OCI-LY1 (cell line): ENCODE results near the gene PYURF.

Experiments
- H2AFZ ChIP-seq: fragments of 200-600 bp; sonication (generic), shearing (Covaris generic); 2 replicates; pipeline ENCODE4 v1.6.0; 2014; ENCODE audit warnings: antibody characterized with exemption, mild to moderate bottlenecking, low read length
- H3F3A ChIP-seq: fragments of 200-600 bp; sonication (generic), shearing (Covaris generic); 2 replicates; pipeline ENCODE4 v1.6.0; 2014; ENCODE audit warnings: mild to moderate bottlenecking, antibody characterized with exemption, low read length, moderate library complexity; ENCODE audit not compliant: insufficient read depth
- H3K27ac ChIP-seq: fragments of 200-600 bp; sonication (generic); 2 replicates; pipeline ENCODE4 v1.5.1; 2014; ENCODE audit warnings: low read length, mixed run types, mild to moderate bottlenecking, low read depth; ENCODE audit not compliant: poor library complexity, severe bottlenecking
- H3K27me3 ChIP-seq: fragments of 200-600 bp; sonication (generic); 2 replicates; pipeline ENCODE4 v1.6.0; 2014; ENCODE audit warnings: antibody characterized with exemption, mild to moderate bottlenecking, low read length, moderate library complexity; ENCODE audit not compliant: insufficient read depth
- H3K36me3 ChIP-seq: fragments of 200-600 bp; sonication (generic); 2 replicates; pipeline ENCODE4 v1.6.1; 2014; ENCODE audit warnings: mild to moderate bottlenecking, antibody characterized with exemption, low read length, moderate library complexity, mixed read lengths; ENCODE audit not compliant: insufficient read depth
- H3K4me1 ChIP-seq: fragments of 200-600 bp; sonication (generic); 2 replicates; pipeline ENCODE4 v1.5.1; 2014; ENCODE audit warnings: mild to moderate bottlenecking, low read length, moderate library complexity; ENCODE audit not compliant: insufficient read depth, severe bottlenecking
- H3K4me2 ChIP-seq: fragments of 200-600 bp; sonication (generic), shearing (Covaris generic); 2 replicates; pipeline ENCODE4 v1.6.1; 2014; ENCODE audit warnings: low read length
- H3K4me3 ChIP-seq: fragments of 200-600 bp; sonication (generic); 2 replicates; pipeline ENCODE4 v1.5.1; 2014; ENCODE audit warnings: low read length, low read depth, mild to moderate bottlenecking, mixed read lengths; ENCODE audit not compliant: poor library complexity, severe bottlenecking
- H3K79me2 ChIP-seq: fragments of 200-600 bp; shearing (Covaris generic); 2 replicates; pipeline ENCODE4 v1.6.1; 2016; ENCODE audit warnings: mixed run types, low read length, mixed read lengths; ENCODE audit not compliant: insufficient read depth
- H3K9ac ChIP-seq: fragments of 200-600 bp; sonication (generic), shearing (Covaris generic); 2 replicates; pipeline ENCODE4 v1.6.1; 2014; ENCODE audit warnings: mild to moderate bottlenecking, low read length, mixed read lengths
- H3K9me2 ChIP-seq: fragments of 200-600 bp; sonication (generic), shearing (Covaris generic); 2 replicates; pipeline ENCODE4 v1.6.1; 2014; ENCODE audit warnings: low read depth, mild to moderate bottlenecking, low read length, mixed read lengths
- H3K9me3 ChIP-seq: fragments of 200-600 bp; shearing (Covaris generic); 2 replicates; pipeline ENCODE4 v1.6.1; 2014; ENCODE audit warnings: low read length, mixed read lengths
- H4K20me1 ChIP-seq: fragments of 200-600 bp; sonication (generic), shearing (Covaris generic); 2 replicates; pipeline ENCODE4 v1.6.0; 2016; ENCODE audit warnings: mild to moderate bottlenecking, low read length; ENCODE audit not compliant: insufficient read depth
- EZH2 ChIP-seq: fragments of 200-600 bp; sonication (generic), shearing (Covaris generic); IDR thresholded peaks from 2 replicates; pipeline ENCODE4 v1.8.0; 2017; ENCODE audit warnings: borderline replicate concordance, mixed run types, mild to moderate bottlenecking, antibody characterized with exemption, low read length, moderate library complexity, mixed read lengths
- TF ChIP-seq, protein P1 (sequence below): fragments of 200-600 bp; sonication (generic), shearing (Covaris generic); IDR thresholded peaks from 2 replicates; pipeline ENCODE4 v1.5.1; 2017; ENCODE audit warnings: mild to moderate bottlenecking, antibody characterized with exemption, low read length, moderate library complexity, mixed read lengths

The PYURF gene

DNA sequence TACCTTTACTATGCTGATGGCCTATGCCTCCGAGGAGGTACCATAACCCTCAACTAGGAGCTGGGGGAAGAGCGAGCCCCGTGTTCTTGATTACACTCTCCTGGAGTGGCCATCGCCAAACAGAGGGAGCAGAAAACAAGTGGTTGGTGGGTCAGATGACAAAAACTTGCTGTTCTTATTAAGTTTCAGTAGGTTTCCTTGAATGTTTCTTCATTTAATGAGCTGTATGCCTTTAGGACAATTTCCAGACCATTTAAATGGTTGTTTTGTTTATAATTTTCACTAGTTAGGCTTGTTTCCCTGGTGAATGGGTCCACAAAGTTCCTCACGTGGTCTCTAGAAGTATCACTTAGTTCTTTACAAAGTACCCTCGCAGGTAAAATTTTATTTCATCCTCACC is 4.7 kb downstream of the PYURF start:
- Histone ChIP-seq H3K9me3 (no peaks in the 10 kb centered on the region), H3K4me3 (no peak overlapping the region), H3K9me2 (no peaks in the 10 kb centered on the region), H3K27ac (no peak overlapping the region), H3K27me3 (no peaks in the 10 kb centered on the region), H4K20me1 (no peaks in the 10 kb centered on the region), H3K36me3 (0 out of 2 replicates have a peak, but pooled peaks cover 10% of the 10 kb centered on the region), H3K4me2 (no peak overlapping the region), H3K4me1 (peaks cover 11% of the 10 kb centered on the region), H3K9ac (no peak overlapping the region), H3K79me2 (no peaks in the 10 kb centered on the region), H3F3A (no peaks in the 10 kb centered on the region), H2AFZ (no peak overlapping the region)
- TF ChIP-seq, protein P1, sequence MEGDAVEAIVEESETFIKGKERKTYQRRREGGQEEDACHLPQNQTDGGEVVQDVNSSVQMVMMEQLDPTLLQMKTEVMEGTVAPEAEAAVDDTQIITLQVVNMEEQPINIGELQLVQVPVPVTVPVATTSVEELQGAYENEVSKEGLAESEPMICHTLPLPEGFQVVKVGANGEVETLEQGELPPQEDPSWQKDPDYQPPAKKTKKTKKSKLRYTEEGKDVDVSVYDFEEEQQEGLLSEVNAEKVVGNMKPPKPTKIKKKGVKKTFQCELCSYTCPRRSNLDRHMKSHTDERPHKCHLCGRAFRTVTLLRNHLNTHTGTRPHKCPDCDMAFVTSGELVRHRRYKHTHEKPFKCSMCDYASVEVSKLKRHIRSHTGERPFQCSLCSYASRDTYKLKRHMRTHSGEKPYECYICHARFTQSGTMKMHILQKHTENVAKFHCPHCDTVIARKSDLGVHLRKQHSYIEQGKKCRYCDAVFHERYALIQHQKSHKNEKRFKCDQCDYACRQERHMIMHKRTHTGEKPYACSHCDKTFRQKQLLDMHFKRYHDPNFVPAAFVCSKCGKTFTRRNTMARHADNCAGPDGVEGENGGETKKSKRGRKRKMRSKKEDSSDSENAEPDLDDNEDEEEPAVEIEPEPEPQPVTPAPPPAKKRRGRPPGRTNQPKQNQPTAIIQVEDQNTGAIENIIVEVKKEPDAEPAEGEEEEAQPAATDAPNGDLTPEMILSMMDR = no peak
- no peak for TF ChIP-seq EZH2

DNA sequence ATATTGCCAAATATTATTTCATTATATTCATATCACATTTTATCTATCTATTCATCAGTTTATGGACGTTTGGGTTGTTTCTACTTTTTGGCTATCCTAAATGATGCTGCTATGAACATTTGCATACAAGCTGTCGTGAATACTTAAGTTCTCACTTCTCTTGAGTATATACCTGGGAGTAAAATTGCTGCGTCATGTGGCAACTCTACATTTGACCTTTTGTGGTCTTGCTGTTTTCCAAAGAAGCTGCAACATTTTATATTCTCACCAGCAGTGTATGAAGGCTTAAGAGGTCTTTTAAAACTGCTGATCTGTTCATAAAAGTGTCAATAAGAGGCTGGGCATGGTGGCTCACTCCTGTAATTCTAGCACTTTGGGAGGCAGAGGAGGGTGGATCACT is 5.8 kb downstream of the PYURF start:
- no peaks in the 10 kb centered on the region for H3K9me2 ChIP-seq
- H3K79me2 ChIP-seq = no peaks in the 10 kb centered on the region
- H3F3A ChIP-seq = no peaks in the 10 kb centered on the region
- 0 out of 2 replicates have a peak, but pooled peaks cover 10% of the 10 kb centered on the region for H3K36me3 ChIP-seq
- no peak overlapping the region for H3K4me2 ChIP-seq
- H2AFZ ChIP-seq = no peak overlapping the region
- TF ChIP-seq, protein P1 = no peak
- no peak for TF ChIP-seq EZH2
- no peak overlapping the region for H3K9ac ChIP-seq
- H3K4me3 ChIP-seq = no peak overlapping the region
- no peaks in the 10 kb centered on the region for H3K9me3 ChIP-seq
- H3K4me1 ChIP-seq = peaks cover 8% of the 10 kb centered on the region
- H3K27me3 ChIP-seq = no peaks in the 10 kb centered on the region
- no peaks in the 10 kb centered on the region for H4K20me1 ChIP-seq
- H3K27ac ChIP-seq = no peak overlapping the region

DNA sequence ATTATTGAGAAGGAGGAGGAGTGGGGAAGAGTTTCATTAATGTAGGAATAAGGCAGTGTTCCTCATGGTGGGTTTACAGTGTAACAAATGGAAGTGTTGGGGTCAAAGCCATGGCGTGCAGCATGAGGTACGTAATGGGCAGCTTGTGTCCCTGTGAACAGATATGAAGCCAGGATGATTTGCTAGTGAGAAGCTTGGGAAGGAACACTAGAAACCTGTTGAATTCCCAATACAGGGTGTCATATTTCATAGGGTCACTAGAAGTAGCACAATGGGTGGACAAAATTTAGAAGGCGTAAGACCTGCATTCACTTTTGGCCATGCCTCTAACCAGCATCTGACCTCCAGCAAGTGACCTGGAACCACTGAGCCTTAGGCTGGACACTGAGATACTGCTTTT is 6.8 kb downstream of the PYURF start:
- TF ChIP-seq, protein P1 = no peak
- no peak for TF ChIP-seq EZH2
- no peak overlapping the region for H3K9ac ChIP-seq

More for the DNA sequence above, 6.8 kb downstream of the PYURF start:
- H3K4me1 ChIP-seq = no peaks in the 10 kb centered on the region
- 0 out of 2 replicates have a peak, but pooled peaks cover 10% of the 10 kb centered on the region for H3K36me3 ChIP-seq
- no peak overlapping the region for H3K4me2 ChIP-seq
- no peak overlapping the region for H3K27ac ChIP-seq
- no peak overlapping the region for H2AFZ ChIP-seq
- H3K9me2 ChIP-seq = no peaks in the 10 kb centered on the region
- no peaks in the 10 kb centered on the region for H3K27me3 ChIP-seq
- H3K9me3 ChIP-seq = no peaks in the 10 kb centered on the region
- H3K4me3 ChIP-seq = no peak overlapping the region
- H3K79me2 ChIP-seq = no peaks in the 10 kb centered on the region
- no peaks in the 10 kb centered on the region for H3F3A ChIP-seq
- H4K20me1 ChIP-seq = no peaks in the 10 kb centered on the region
